K562 (cell line): Measurements from ENCODE around the gene RNF31. TPM values are rescaled to one million over a fixed set of nuclear protein-coding genes. Genes with fewer than 3 reads are reported as not detected.

Experiments used
- ATAC-seq: fragments of 200-7000 bp; cut with Tn5 transposase; 3 replicates; pipeline ENCODE4 v1.9.1; 2020; ENCODE audit warnings: moderate library complexity
- BruUV-seq: library from RNA; stranded (reverse); fragments of 400-500 nt; replicated peaks from 2 replicates; lab custom pipeline; 2021; lab: Mats Ljungman, UMichigan
- CTCF ChIA-PET: fragments of 300-600 bp; formaldehyde crosslinking; extraction: SDS; loops from one replicate; lab custom pipeline; 2021; ENCODE audit warnings: low intra/inter-chr PET ratio; lab: Yijun Ruan, JAX
- POLR2A ChIA-PET: fragments of 300-600, 350-650 bp; sonication (Branson Sonifier 250); formaldehyde crosslinking; extraction: SDS; loops from one replicate; lab custom pipeline; 2021; ENCODE audit warnings: antibody characterized with exemption, inconsistent platforms; lab: Yijun Ruan, JAX
- DNase-seq, 4 experiments: peaks; one replicate each; pipeline versions ENCODE4 v3.0.0 to v3.0.0-alpha.2; 2011 to 2018; ENCODE audit warnings: low spot score in 3 of 4, mixed read lengths in 3 of 4; ENCODE audit errors: extremely low read depth in 1 of 4
- FAIRE-seq: peaks from 2 replicates; lab custom pipeline; 2011; peaks lifted over from hg19 to GRCh38; lab: Jason Lieb, UNC
- H2AFZ ChIP-seq: 2 replicates; pipeline ENCODE4 v1.6.0; 2011; ENCODE audit warnings: low read depth, low read length, control low read depth, inconsistent platforms
- H3K27ac ChIP-seq: fragments of 200-600 bp; 3 replicates; pipeline ENCODE4 v1.8.0; 2011; ENCODE audit warnings: low read depth, mild to moderate bottlenecking, control low read depth, inconsistent platforms, low read length, moderate library complexity, mixed read lengths; ENCODE audit errors: extremely low read depth
- H3K27me3 ChIP-seq, 2 experiments: fragments of 300-600 bp in 1 of 2; 2 replicates in 1 of 2; 3 replicates in 1 of 2; pipeline versions ENCODE4 v1.6.0 to v1.8.0; 2011; ENCODE audit warnings: inconsistent platforms in 2 of 2, low read length in 2 of 2, mild to moderate bottlenecking in 1 of 2, mixed read lengths in 1 of 2, moderate library complexity in 1 of 2; ENCODE audit not compliant: control insufficient read depth in 2 of 2, insufficient read depth in 2 of 2
- H3K36me3 ChIP-seq: fragments of 300-600 bp; 3 replicates; pipeline ENCODE4 v1.8.0; 2011; ENCODE audit warnings: mild to moderate bottlenecking, low read length, inconsistent platforms; ENCODE audit not compliant: control insufficient read depth, insufficient read depth
- H3K4me1 ChIP-seq, 2 experiments: fragments of 200-600 bp in 1 of 2; replicated peaks in 1 of 2; 2 replicates in 1 of 2; 3 replicates in 1 of 2; pipeline versions ENCODE4 v1.5.1 to v1.8.0; 2011; ENCODE audit warnings: inconsistent platforms in 2 of 2, low read length in 2 of 2, mild to moderate bottlenecking in 1 of 2, mixed read lengths in 1 of 2, moderate library complexity in 1 of 2; ENCODE audit not compliant: control insufficient read depth in 2 of 2, insufficient read depth in 2 of 2
- H3K4me2 ChIP-seq: 2 replicates; pipeline ENCODE4 v1.6.1; 2011; ENCODE audit warnings: low read length, control low read depth, inconsistent platforms, mixed read lengths; ENCODE audit not compliant: insufficient read depth
- H3K4me3 ChIP-seq: fragments of 200-600 bp; sonication (generic), shearing (Covaris generic); 2 replicates; pipeline ENCODE4 v1.5.1; 2016; ENCODE audit warnings: control low read depth, inconsistent platforms
- H3K79me2 ChIP-seq: fragments of 200-600 bp; 3 replicates; pipeline ENCODE4 v1.8.0; 2011; ENCODE audit warnings: low read length, inconsistent platforms; ENCODE audit not compliant: control insufficient read depth, insufficient read depth
- H3K9ac ChIP-seq, 2 experiments: 2 replicates each; pipeline versions ENCODE4 v1.6.0 to v1.6.1; 2011; ENCODE audit warnings: low read depth in 2 of 2, low read length in 2 of 2, control low read depth in 1 of 2, inconsistent platforms in 1 of 2, mild to moderate bottlenecking in 1 of 2, mixed read lengths in 1 of 2; ENCODE audit not compliant: insufficient read depth in 1 of 2
- H3K9me1 ChIP-seq: one replicate; pipeline ENCODE4 v1.6.0; 2011; ENCODE audit warnings: inconsistent platforms, mild to moderate bottlenecking, low read length, moderate library complexity; ENCODE audit not compliant: control insufficient read depth, insufficient read depth
- H3K9me3 ChIP-seq: replicated peaks from 2 replicates; pipeline ENCODE4 v1.5.1; 2011; ENCODE audit warnings: low read depth, low read length, inconsistent platforms; ENCODE audit not compliant: control insufficient read depth, insufficient read depth
- H4K20me1 ChIP-seq: replicated peaks from 2 replicates; pipeline ENCODE4 v1.6.1; 2011; ENCODE audit warnings: low read length, inconsistent platforms, mixed read lengths; ENCODE audit not compliant: control insufficient read depth, insufficient read depth
- CC2D1A ChIP-seq: fragments of 450-650 bp; IDR thresholded peaks from 2 replicates; pipeline ENCODE4 v1.6.1; 2017; ENCODE audit warnings: mild to moderate bottlenecking
- DNMT1 ChIP-seq: fragments of 450-650 bp; IDR thresholded peaks from 2 replicates; pipeline ENCODE4 v1.6.1; 2016; ENCODE audit warnings: antibody characterized with exemption, mild to moderate bottlenecking
- ELF4 ChIP-seq: fragments of 450-650 bp; formaldehyde crosslinking; IDR thresholded peaks from 2 replicates; pipeline ENCODE4 v1.4.0; 2022; ENCODE audit warnings: missing genetic modification characterization
- FOXJ3 ChIP-seq: sonication (generic); formaldehyde crosslinking; IDR thresholded peaks from 2 replicates; pipeline ENCODE4 v1.4.0; 2020; ENCODE audit warnings: mild to moderate bottlenecking, missing genetic modification reagents
- JUND ChIP-seq, 2 experiments: IDR thresholded peaks; 2 replicates in 1 of 2; 3 replicates in 1 of 2; pipeline ENCODE4 v1.6.1; 2011; ENCODE audit warnings: borderline replicate concordance in 2 of 2, low read depth in 2 of 2, low read length in 2 of 2, improper control_type of control experiment in 1 of 2, missing biosample characterization in 1 of 2, missing genetic modification characterization in 1 of 2, missing genetic modification reagents in 1 of 2
- MAFK ChIP-seq: IDR thresholded peaks from 2 replicates; pipeline ENCODE4 v1.6.1; 2011; ENCODE audit warnings: low read length, improper control_type of control experiment
- MEF2D ChIP-seq: conservative IDR thresholded peaks from 2 replicates; pipeline ENCODE4 v1.6.1; 2016; ENCODE audit warnings: low read depth, missing genetic modification characterization, missing compliant biosample characterization
- MXI1 ChIP-seq: IDR thresholded peaks from 2 replicates; pipeline ENCODE4 v1.6.1; 2011; ENCODE audit warnings: low read depth, mild to moderate bottlenecking, improper control_type of control experiment, low read length
- NR2C1 ChIP-seq, 2 experiments: fragments of 450-650 bp; IDR thresholded peaks; 2 replicates each; pipeline ENCODE4 v1.6.1; 2017; ENCODE audit warnings: mild to moderate bottlenecking in 2 of 2, antibody characterized with exemption in 1 of 2, inconsistent platforms in 1 of 2, missing compliant biosample characterization in 1 of 2, missing genetic modification characterization in 1 of 2
- PTTG1 ChIP-seq: fragments of 450-650 bp; IDR thresholded peaks from 2 replicates; pipeline ENCODE4 v1.6.1; 2016; ENCODE audit warnings: low read depth, mild to moderate bottlenecking, missing genetic modification characterization, missing compliant biosample characterization
- RERE ChIP-seq: sonication (generic); formaldehyde crosslinking; IDR thresholded peaks from 2 replicates; pipeline ENCODE4 v1.8.0; 2023; ENCODE audit warnings: missing genetic modification reagents, mild to moderate bottlenecking, borderline replicate concordance
- SAFB ChIP-seq: fragments of 200-400 bp; formaldehyde crosslinking; IDR thresholded peaks from 2 replicates; pipeline ENCODE4 v1.6.1; 2017; ENCODE audit warnings: low read depth, low read length, borderline replicate concordance
- TCF15 ChIP-seq: fragments of 250-450 bp; sonication (Bioruptor Pico); IDR thresholded peaks from 2 replicates; pipeline ENCODE4 v1.8.0; 2022; ENCODE audit warnings: moderate library complexity, mild to moderate bottlenecking, inconsistent platforms
- TSC22D4 ChIP-seq: fragments of 450-650 bp; IDR thresholded peaks from 2 replicates; pipeline ENCODE4 v1.6.1; 2016; ENCODE audit warnings: missing genetic modification characterization, missing biosample characterization, control low read depth
- USF1 ChIP-seq: sonication (generic); formaldehyde crosslinking; IDR thresholded peaks from 2 replicates; pipeline ENCODE4 v1.9.0; 2022; ENCODE audit warnings: mild to moderate bottlenecking, missing genetic modification reagents
- ZKSCAN3 ChIP-seq: fragments of 250-450 bp; sonication (Bioruptor Pico); IDR thresholded peaks from 2 replicates; pipeline ENCODE4 v1.4.0; 2020
- ZNF316 ChIP-seq: fragments of 450-650 bp; IDR thresholded peaks from 2 replicates; pipeline ENCODE4 v1.6.1; 2016
- WGBS: fragments of 100-300 bp; shearing (Covaris generic); methylation state at CpG from one replicate; pipeline ENCODE4 v1.1.6; 2016; ENCODE audit warnings: low coverage, mixed read lengths; ENCODE audit not compliant: insufficient coverage; ENCODE audit errors: missing lambda C conversion rate; 5-methylcytosine and 5-hydroxymethylcytosine counted together
- in situ Hi-C: fragments of 300-500 bp; cut with MboI; formaldehyde crosslinking; loops from 4 replicates; pipeline ENCODE4 v1.15.0; 2018; ENCODE audit warnings: inconsistent platforms, mixed read lengths
- intact Hi-C: fragments of 100-400 bp; cut with micrococcal nuclease; formaldehyde crosslinking; loops from 2 replicates; pipeline ENCODE4 v1.14.2; 2022
- polyA plus RNA-seq, 8 experiments: library from polyadenylated mRNA; depleted of rRNA in 4 of 8; stranded (reverse) in 5 of 8; unstranded in 3 of 8; fragments of >200 nt; fragmentation: Nextera tagmentation in 2 of 8; fragmentation: Illumina TruSeq in 1 of 8; extraction: Ambion mirVana in 2 of 8; extraction: Trizol in 1 of 8; gene quantifications; 2 replicates each; pipeline versions ENCODE4 v1.2.1 to v1.2.3, GENCODE V29; 2011 to 2014; ENCODE audit warnings: inconsistent platforms in 1 of 8, missing spikeins in 1 of 8
- total RNA-seq, 7 experiments: library from RNA; depleted of rRNA in 6 of 7; stranded (reverse); fragments of >200 nt in 6 of 7; fragmentation: Illumina TruSeq in 2 of 7; extraction: Trizol in 2 of 7; gene quantifications; 2 replicates each; pipeline versions ENCODE4 v1.2.1 to v1.2.3, GENCODE V29; 2011 to 2021; ENCODE audit warnings: low replicate concordance in 1 of 7

RNF31 gene
- total and polyA plus RNA-seq, 9 of the 15 experiments (the other 6 are each of a cell fraction or from before 2014, with no cell fraction given), result 3.1 to 47.6 (median 19.1) TPM

GRCh38 chr14:24131549-24131966 is 15.7 kb upstream of the RNF31 start:
- no peak for ATAC-seq
- no peak for DNase-seq
- POLR2A ChIA-PET, result no interaction called here
- intact Hi-C loops, result no loop called here
- FAIRE-seq, result no peak
- CTCF ChIA-PET, result no interaction called here
- no peaks in the 10 kb centered on the region for H3K9me1 ChIP-seq
- H3K4me2 ChIP-seq, result no peak overlapping the region
- H4K20me1 ChIP-seq, result no peaks in the 10 kb centered on the region
- no peaks in the 10 kb centered on the region for H3K9me3 ChIP-seq
- H3K4me1 ChIP-seq, result peaks cover 4 to 23% of the 10 kb centered on the region in 2 experiments; a peak in 4 of 5 replicates
- H3K27me3 ChIP-seq, result no peaks in the 10 kb centered on the region
- no TSS peak for BruUV-seq
- H3K9ac ChIP-seq, result no peak overlapping the region
- H3K27ac ChIP-seq, result no peak overlapping the region
- H3K4me3 ChIP-seq, result no peak overlapping the region
- TF ChIP-seq SAFB, result no peak
- TF ChIP-seq ZKSCAN3, result no peak
- no peak for TF ChIP-seq CC2D1A
- no peak for TF ChIP-seq USF1 (CRISPR knock-in tag)
- no peak for TF ChIP-seq TCF15 (CRISPR knock-in tag)
- TF ChIP-seq PTTG1 (tag), result no peak
- no peak for TF ChIP-seq TSC22D4 (tag)
- TF ChIP-seq MXI1, result no peak
- no peak for TF ChIP-seq JUND (IDR thresholded peaks at IDR 0.05; ENCODE audit: borderline replicate concordance, low read depth, low read length)
- no peak for TF ChIP-seq JUND (tag; IDR thresholded peaks at IDR 0.05; ENCODE audit: borderline replicate concordance, low read depth, low read length)
- no peak for TF ChIP-seq ELF4 (CRISPR knock-in tag)
- TF ChIP-seq DNMT1, result no peak
- no peak for TF ChIP-seq NR2C1 (IDR thresholded peaks at IDR 0.05)
- no peak for TF ChIP-seq NR2C1 (tag; IDR thresholded peaks at IDR 0.05)
- no peak for TF ChIP-seq MEF2D
- no peak for TF ChIP-seq RERE (CRISPR knock-in tag)
- TF ChIP-seq MAFK, result no peak
- no peak for TF ChIP-seq FOXJ3
- TF ChIP-seq ZNF316, result no peak
- no peaks in the 10 kb centered on the region for H3K36me3 ChIP-seq
- in situ Hi-C loops, result no loop called here
- peaks cover under 1% of the 10 kb centered on the region; the same call in 1 of the 3 replicates for H3K79me2 ChIP-seq
- H2AFZ ChIP-seq, result no peak overlapping the region
- 88% methylated on average over 8 of the region's 15 CpGs for WGBS
